ENCODE measurements around the gene FMNL3.

Gene FMNL3

DNA sequence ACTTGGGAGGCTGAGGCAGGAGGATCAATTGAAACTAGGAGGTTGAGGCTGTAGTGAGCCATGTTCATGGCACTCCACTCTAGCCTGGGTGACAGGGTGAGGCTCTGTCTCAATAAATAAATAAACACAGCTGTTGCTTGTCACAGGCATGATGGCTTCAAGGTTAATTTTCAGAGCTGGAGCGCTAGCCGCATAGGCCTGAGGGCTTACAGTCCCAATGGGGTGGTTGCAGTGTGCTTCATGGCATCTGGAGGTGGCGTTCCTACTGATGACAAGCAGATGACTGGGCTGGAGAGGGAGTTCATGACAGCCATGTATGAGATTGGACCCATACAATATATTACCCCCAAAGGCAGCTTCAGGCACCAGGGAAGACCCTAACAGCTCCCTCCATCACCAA is 1.6 kb upstream of the FMNL3 start:
- DNase-seq, result no peak

DNA sequence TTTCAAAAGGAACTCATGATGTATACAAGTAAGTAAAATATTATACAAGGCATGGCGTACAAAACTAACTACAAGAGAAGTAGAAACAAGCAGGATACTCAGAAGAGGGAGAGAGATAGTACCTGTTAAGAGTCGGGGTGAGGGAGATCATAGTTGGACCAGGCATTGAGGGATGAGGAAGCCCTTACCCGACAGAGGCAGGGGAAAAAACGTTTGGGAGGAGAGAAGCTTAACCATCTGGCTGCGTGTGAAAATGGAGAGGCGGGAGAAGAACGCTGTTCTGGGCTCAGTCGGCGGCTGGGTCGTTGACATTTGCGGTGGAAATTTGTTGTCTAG is 575 bp upstream of the FMNL3 start:
- no peak for DNase-seq

DNA sequence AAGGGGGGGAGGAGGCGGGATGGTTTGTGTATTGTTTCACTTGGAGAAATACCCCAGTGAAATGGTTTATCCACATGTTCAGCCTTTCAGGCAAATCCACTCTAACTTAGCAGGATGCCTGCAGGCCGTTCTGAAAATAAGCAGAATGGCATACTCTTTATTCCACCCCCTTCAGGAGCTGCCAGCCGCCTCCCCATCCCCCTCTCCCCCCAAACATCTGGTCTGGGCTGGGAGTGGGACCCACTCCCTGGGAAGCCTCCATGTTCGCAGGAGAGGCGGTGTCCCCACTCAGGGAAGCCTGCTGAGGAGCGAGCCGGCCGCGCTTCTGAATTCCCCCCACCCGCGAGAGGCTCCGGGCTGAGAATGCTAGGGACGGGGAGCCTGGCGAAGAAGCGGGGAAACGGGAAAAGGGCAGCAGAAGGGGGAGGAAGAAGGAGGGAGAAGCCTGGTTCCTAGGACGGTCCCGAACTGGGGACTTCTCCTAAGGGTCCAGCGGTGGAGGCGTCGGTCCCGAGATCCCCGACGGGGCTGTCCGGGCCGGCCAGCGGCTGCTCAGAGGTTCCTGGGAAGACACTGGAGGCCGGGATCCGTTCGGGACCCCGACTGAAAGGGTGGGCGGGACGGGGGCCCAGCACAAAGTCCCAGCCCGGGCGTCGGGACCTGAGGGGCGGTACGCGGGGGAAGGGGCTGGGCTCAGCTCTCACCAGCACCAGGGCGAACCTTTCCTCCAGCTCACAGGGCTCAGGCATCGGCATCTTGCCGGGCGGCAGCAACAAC is 666 bp downstream of the FMNL3 start:
- peak; percentile 28 for DNase-seq

DNA sequence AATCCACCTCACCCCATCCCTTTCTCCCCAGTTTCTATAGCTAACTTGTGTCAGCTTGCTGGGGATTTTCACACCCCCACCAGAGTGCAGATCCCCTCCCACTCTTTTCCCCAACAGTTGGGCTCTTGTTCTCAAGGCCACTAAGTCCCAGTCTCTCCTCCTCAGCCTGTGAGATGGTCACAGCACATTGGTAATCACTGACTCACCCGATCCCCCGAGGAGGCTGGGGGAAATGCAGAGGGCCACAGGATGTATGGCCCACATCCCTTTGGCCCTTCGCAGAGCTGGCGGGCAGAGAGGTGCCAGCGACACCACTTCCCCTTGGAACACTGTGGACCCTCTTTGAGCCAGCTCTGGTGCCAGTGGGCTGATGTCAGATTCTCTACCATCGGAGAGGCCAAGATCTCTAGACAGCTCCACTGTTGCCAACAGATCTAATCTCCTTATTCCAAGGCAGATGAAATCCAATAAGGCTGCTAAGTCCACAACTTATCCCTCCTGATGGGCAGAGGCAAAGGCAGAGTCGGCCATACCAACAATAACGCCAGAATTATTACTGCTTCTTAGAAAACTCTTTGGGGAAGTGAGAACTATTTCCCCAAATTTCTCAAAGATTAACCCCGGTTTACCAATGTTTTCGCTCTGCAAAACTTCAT is 1.6 kb downstream of the FMNL3 start:
- DNase-seq, result peak; percentile 76

DNA sequence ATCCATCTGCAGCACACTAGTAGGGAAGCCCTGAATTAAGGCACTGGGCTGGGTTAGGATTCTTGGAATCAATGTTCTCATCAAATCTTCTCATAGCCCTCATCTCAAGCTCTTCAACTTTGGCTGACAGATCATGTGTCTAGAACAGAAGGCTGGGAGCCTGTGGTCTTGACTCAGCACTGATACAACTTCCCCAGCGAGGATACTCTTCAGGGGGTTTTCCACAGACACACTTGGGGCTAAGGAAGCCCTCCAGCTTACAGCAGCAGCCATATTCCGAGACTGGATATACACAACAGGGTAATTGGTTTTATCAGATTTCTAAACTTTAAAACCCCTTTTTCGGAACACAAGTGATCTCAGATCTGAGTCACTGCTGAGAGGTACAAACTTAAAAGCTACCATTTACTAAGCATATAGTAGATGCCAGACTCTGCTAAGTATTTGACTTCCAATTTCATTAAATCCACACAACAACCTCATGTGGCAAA is 3.5 kb downstream of the FMNL3 start:
- DNase-seq, result peak; percentile 84

DNA sequence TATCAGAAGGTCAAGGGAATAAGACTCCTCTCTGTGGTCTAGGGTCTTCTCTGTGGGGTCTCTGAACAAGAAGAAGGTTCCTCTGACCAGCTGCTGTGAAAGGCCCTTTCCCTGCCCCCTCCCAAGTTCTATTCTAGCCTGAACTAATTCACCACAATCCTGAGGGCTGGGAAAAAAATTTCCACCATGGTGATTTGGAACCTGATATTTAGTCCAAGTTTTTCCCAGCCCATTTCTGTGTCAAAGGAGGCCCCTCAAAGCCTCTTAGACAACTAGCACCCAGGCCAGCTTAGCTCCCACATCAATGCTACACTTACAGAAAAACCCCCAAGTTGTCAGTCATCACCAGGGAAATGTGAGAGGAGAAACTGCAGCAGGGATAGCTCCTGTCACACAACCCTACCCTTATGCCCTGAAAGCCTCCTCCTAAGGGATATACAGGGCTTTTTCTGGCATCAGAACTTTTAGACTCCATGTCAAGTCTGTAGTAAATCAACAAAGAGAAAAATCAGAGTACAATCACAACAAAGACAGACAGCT is 4.5 kb downstream of the FMNL3 start:
- DNase-seq, result no peak

DNA sequence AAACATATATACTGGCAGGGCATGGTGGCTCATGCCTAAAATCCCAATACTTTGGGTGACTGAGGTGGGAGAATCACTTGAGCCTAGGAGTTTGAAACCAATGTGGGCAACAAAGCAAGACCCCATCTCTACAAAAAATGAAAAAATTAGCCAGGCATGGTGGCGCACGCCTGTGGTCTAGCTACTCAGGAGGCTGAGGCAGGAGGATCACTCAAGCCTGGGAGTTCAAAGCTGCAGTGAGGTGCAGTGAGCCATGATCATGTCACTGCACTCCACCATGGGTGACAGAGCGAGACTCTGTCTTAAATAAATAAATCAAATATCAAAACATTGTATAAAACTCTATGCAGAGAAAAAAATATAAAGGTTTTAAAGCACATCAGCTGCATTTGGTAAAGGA is 5.2 kb downstream of the FMNL3 start:
- DNase-seq, result no peak

DNA sequence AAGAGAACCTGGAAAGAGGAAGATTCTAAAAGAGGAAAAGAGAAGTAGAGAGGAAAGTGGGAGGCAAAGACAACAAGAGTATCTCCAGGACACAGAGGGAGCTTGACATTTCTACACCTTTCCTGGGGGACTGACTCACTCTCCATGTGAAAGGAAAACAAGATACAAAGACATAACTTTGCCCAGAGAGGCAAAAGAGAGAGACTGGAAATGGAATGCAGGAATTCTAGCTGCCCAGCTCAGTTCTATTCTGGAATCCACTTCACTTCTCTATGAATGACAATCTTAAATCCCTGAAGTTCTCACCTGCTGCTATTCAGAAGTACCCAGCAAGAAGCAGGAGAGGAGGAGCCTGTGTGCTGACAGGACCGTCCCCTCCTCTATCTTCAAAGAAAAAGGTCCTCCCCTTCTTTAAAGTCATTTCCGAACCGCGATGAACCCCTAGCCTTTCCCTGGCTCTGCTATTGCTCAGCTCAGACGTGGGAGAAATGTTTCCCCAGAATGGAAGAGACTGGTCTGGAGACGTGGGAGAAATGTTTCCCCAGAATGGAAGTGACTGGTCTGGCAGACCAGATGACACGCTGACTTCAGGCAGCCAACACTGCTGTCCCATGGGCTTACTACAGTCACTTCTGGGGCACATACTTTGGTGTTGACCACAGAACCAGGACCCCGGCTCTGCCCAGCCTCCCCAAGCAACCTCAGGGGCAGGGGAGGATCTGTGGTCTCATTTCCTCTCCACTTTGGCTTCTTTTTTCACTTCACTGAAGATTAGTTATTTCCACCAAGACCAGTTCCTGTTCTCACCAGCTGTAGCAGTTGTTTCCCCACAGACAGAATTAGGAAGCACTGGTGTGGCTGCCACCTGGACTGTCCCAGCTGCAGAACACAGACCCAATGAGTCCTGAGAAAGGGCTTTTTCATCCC is 8.3 kb downstream of the FMNL3 start:
- DNase-seq, result peak; percentile 55

DNA sequence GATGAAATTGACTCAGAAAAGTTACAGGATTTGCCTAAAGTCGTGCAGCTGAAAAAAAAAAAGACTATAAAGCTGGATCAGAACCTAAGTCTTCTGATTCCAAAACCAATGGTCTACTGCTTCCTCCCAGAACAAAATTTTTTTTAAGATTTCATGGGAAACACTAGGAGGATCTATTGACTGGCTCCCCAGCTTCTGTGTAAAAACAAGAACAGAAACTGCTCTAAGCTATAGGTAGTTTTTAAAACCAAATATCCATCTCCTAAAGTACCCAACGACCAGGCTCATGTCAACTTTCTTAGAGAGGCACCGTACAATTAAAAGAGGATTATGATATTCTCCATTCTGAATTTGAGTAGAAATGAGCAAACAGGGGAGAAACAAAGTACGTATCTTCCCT is 9.4 kb downstream of the FMNL3 start:
- no peak for DNase-seq

DNA sequence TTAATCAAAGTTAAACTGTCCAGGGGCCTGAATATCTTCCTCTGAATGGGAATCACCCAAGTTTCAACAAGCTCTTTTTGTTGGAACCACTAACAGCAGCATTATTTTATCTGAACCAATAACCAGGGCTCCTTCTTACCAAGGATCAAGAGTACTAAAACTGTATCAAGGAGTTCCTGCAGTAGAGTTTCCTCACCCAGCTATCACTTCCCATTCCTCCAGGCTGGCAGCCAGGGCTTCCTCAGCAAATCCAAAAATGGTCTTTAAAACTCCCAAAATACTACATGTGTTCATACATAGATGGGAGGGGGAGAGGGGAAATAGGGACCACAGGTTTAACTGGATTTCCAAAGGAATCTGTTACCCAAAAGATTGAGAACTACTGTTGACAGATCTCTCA is 10.5 kb downstream of the FMNL3 start:
- DNase-seq, result no peak

DNA sequence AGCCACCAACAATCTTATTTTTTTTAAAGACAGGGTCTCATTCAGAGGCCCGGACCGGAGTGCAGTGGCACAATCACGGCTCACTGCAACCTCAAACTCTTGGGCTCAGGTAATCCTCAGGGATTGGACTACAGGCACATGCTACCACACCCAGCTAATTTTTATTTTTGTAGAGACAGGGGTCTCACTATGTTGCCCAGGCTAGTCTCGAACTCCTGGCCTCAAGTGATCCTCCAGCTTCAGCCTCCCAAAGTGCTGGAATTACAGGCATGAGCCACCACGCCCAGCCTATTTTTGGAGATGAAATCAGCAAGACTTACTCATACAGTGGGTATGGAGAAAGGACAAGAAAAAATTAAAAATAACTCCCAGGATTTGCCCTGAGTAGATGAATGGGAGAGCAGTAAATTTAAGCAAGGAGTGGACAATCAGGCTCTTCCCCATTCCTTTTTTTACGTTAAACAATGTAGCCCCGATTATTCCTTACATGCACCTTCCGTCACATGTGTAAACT is 13.2 kb downstream of the FMNL3 start:
- peak; percentile 40 for DNase-seq

DNA sequence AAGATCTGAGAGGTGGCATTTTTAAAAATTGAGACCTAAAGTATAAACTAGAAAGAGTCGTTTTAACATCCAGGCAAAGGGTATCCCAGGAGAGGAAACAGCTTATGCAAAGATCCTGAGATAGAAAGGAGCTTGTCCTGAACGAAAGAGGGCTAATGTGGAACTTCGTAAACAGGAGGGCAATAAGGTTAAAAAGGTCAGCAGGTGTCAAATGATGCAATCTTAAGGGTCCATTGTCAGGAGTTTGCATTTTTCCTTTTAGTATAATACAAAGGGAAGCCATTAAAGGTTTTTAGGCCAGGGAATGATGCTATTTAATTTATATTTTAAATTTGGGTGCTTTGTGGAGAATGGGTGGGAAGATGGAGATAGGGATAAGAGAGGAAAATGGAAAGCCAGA is 14.4 kb downstream of the FMNL3 start:
- no peak for DNase-seq

DNA sequence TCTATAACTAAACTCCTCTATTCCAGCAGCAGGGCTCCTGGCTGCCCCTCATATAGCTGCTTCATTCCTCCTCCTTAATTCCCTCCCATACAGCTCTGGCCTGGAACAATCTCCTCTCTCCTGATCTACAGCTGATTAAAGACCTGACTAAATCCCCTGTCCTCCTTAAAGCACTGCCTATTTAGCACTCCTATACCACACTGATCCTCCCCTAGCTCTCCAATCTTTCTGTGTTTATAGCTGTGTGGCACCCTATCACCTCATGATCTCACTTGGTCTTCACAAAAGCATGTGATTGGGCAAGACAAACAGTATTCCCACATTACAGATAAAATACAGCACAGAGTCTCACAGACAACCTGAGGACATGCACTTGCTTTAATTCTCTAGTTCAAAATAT is 17.4 kb downstream of the FMNL3 start:
- DNase-seq, result no peak

DNA sequence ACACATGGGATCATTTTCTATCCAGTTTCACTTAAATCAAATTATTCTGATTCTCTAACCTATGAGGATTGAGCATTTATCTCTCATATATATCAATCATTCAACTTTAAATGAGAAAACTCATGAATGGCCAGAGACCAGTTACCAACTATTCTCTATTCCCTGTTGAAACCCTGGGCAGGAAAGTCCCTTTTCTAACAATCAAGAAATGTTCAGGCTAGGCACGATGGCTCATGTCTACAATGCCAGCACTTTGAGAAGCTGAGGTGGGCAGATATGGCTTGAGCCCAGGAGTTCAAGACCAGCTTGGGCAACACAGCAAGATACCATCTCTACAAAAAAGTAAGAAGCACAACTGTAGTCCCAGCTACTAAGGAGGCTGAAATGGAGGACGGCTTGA is 18.0 kb downstream of the FMNL3 start:
- DNase-seq, result no peak

DNA sequence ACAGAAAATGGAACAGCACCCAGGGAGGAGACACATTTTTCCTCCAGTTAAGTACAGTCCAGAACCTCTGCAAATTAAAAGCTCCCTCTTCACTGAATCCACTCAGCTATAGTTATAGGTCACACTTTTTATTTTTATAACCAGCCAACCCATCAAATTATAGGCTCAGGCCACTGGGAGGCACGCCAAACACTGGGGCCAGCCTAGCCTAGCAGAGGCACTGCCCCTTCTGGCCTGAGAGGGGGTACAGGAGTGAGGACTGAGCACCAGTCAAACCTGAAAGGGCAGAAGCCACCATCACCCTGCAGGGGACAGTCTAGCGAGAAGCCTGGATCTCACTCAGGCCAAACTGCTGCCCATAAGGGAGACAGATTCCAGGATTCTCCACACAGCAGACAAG is 19.3 kb downstream of the FMNL3 start:
- no peak for DNase-seq

DNA sequence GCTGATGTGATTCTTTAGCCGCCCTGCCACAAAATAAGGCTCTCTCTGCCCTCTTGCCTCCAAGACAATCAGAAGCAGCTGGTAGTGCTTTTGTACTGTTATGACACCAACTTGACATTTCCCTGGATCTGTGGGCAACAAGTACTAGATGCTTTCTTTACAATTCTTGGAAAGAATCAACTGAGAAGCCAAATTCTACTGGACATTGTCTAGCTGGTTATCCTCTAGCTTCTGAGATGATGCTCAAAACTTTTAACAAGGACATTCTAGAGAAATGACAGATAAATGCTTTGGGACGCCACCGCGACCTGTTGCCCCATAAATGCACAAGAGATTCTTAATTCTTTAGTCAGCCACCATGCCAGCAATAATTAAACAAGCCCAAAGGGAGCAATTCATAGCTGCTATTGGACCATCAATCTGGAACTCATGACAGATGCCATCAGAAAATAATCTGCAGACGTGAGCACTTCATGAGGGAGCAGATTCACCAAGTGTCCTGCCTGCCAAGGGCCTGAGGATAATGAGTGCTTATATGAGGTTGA is 22.8 kb downstream of the FMNL3 start:
- DNase-seq, result no peak

DNA sequence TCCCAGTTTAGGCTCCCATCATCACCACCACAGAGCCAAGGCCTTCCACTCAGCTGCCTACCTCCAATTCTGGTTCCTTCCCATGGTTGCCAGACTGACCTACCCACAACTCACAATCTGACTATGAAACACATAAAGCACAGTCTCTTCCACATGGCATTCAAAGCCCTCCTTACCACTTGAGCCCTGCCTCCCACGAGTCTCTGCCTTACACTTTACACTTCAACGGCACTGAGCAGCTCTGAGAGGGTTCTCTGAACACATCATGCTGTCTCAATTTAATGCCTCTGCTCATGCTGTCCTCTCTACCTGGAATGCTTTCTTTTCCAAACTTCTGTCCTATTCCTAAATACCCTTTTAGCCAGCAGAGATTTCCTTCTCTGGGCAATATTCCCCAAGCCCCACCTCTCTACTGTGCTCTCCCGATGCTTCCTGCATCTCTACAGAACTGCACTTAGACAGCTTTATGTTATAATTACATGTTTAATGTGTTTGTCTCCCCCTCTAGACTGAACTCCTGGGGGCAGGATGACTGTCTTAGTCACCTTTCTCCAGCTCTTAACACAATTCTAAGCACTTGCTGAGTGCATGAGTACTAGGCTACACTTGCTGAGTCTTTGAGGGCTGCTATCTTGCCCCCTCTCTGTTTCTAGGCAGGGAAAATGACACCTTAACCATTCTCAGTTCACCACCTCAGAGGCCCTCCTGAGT is 23.5 kb downstream of the FMNL3 start:
- no peak for DNase-seq

DNA sequence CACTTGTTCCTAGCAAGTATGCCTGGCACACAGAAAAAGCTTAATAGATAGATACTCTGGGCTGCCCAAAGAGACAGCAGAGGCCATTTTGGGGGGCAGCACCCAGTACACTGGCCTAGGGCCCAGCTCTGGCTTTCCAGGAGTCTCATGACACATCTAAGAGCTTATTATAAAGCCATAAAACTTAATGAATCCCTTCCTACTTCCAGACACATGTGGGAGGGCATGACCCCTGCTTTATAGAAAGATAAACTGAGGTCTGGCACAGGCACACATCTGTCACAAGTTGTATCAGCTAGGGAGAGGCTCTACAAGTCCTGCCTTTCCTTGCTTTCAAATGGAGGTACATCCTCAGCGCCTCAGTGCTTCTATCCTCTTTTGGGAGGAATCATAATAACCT is 27.1 kb downstream of the FMNL3 start:
- DNase-seq, result no peak

DNA sequence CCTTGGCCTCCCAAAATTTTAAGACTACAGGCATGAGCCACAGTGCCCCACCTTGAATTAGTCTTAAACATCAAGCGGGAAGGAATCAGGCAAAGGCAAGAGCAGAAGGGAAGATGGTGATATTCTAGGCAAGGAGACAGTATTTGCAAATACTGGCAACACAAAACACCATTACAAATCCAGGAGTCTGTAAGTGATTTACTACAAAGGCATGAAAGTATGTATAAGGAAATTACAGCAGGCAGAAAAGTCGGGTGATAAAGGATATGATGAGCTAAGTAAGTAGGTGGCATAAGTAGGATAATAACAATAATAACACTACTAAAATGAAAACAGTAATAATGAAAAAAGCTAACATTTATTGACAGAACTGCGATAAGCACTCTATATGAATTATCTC is 28.5 kb downstream of the FMNL3 start:
- no peak for DNase-seq

DNA sequence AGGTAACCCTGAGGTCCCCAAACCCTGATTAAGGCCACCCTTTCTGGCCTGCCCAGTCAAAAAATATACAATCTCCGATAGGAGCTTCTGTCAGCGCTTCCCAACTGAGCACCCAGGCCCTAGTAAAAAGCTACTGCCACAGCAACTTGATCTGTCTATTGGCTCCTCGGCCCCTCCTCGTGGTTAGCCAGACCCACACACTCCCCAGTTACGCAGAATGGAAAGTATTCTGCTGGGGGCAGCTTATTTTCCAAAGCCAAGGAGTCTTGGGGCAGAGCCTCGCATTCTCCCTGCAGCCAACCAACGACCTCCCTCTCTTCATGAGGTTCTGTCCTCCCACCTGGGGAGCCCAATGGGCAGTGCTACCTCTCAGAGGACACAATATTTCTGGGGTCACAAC is 32.1 kb downstream of the FMNL3 start:
- DNase-seq, result no peak

DNA sequence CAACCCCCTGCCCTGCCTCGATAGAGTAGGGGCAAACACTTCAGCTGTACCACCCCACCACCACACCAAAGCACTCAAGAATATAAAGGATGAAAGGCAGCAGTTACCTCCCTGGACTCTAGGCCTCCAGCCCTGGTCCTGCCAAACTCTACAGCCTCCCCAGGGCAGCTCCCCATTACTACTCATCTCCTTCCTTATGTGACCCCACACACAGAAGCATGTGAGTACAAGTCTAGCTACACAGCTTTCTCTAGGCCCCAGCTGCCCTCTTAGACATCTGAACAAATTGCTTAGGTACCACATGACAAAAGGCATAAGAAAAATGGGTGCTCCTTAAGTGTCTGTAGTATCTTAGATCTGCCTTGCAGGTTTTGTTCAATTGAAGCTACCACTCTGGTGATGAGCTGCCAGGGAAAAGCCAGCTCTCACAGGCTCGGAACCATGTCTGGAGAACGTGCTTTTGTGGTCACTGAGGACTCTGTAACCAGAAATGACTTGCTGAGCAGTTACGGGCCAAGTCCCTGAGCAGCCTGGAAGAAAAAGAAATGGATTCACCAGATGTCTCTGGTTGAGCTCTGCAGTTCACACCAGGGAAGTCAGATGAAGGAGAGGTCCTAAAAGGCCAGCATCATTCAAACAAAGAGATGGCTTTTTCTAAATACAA is 32.8 kb downstream of the FMNL3 start:
- peak; percentile 42 for DNase-seq

Data from fibroblast of skin of right quadriceps (primary cell).